ENCODE measurements around the gene CYREN. TPM values are rescaled to one million over a fixed set of nuclear protein-coding genes. Genes with fewer than 3 reads are reported as not detected.
"Not testable (repeated sequence)": the region's sequence is repeated elsewhere in the genome, so short reads cannot be mapped to it uniquely, and the experiment has no call there.

CYREN gene, protein sequence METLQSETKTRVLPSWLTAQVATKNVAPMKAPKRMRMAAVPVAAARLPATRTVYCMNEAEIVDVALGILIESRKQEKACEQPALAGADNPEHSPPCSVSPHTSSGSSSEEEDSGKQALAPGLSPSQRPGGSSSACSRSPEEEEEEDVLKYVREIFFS
- total RNA-seq = 50.1 and 52.9 TPM in 2 replicates

DNA sequence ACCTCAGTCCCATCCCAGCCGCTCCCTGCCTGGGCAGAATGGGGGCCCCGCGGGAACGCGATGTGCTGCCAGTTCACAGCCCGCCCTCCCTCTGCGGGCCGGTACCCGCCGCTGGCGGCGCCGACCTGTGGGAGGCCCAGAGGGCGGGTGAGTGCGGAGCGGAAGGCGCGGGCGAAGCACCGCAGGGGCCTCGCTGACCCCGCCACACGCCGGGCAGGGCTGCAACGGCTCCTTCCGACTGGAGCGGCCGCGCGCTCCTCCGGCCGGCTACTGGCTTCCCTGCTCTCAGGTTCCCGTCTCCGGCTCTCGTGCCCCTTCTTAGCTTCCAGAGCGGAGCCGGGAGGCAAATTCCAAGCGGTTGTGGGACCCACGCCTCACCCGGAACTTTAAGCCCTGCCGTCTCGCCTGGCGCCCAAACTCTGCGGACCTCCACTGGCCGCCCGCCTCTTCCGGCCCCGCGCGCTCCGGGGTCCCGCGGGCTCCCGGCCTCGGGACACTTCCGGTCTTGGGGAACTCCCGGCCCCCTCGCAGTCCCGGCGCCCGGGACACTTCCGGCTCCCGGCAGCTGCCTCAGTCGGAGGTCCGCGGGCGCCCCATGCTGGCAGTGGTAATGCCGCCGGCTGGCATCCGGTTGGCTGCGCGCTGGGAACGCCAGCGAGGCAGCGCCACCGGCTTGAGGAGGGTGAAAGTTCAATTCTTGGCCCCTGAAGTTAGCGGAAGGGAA is at the start of gene CYREN:
Gene CYREN, minus strand, starts transcription at position 434 of the 724 bp plus-strand sequence. CDS start 1,785 bp downstream, outside the sequence.
- Mint-ChIP-seq H3K27me3 (ENCODE audit: low read depth) (no peaks in the 10 kb centered on the region), H3K27ac (peak within 1 kb of the TSS; percentile 95), H3K36me3 (ENCODE audit: low read depth) (peaks cover 44% of the 10 kb centered on the region), H3K9me3 (no peaks in the 10 kb centered on the region), H3K4me1 (ENCODE audit: low read depth) (peaks cover 33% of the 10 kb centered on the region), H3K4me3 (ENCODE audit: low read depth) (peak within 1 kb of the TSS; percentile 95)
- peak; percentile 82 for DNase-seq (ENCODE audit: low spot score)
- intact Hi-C loops (cut with micrococcal nuclease) = loop anchor here (1.0 to 10.0 kb wide), 6 partner anchors 22 to 736 kb away; partner anchors contain the start of genes NUP205, STMP1, TMEM140 and WDR91

DNA sequence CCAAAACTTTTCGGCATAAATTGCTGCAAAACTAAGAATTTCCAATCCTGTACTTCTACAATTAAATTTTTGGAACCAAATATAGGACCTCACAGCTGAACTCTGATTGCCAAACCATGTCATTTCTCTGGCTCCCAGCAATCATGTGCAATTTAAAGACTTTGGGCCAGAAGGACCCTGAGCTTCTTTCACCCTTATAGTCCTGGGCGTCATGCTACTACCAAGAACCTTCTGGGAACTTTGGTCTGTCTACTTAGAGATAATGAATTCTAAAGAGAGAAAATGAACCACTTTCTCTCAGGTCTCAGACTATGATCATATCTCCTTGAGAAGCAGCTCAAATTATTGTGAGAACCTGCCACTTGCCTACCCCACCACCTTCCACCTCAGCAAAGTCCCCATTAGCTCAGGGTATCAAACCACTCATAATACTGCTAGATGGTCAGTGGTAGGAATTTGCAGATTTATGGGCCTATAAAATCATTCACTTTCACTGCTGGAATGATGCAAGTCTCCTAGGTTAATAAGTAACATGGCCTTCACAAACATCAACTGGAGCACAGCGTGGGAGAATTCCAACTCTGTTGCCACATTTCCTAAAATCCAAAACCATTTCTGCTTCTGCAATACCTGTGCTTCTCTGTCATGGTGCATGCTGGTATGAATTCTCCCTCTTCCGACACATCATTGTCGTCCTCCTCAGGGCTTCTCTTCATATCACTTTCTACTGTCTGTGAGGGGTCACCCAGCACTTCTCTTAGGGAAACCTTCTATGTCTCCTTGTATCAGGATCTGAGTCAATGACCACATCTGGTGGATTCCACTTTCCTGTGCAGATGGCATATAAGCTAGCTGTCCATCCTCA is 47.4 kb upstream of the CYREN start:
- Mint-ChIP-seq H3K27ac (no peak overlapping the region), H3K27me3 (ENCODE audit: low read depth) (peaks cover 6% of the 10 kb centered on the region), H3K9me3 (peaks cover 15% of the 10 kb centered on the region), H3K4me3 (ENCODE audit: low read depth) (no peak overlapping the region), H3K4me1 (ENCODE audit: low read depth) (peaks cover 4% of the 10 kb centered on the region), H3K36me3 (ENCODE audit: low read depth) (no peaks in the 10 kb centered on the region)
- DNase-seq (ENCODE audit: low spot score) = no peak
- intact Hi-C loops (cut with micrococcal nuclease) = no loop called here

DNA sequence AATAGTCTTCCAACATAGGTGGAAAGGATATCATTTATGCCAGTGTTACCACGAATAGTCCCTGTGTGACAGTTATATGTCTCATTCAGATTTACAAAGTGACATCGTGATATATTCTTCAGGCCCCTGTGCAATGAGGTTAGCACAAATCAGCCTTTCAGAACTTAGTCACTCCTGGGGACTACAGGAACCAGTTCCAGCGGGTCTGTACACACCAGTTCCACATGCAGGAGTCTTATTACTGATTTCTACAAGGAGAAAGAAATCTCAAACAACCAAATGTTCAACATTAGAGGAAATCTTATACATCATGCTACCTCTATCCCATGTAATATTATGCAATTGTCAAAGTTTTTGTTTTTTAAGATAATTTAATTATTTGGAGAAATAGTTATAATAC is 45.2 kb upstream of the CYREN start:
- Mint-ChIP-seq H3K4me3 (ENCODE audit: low read depth) (no peak overlapping the region), H3K36me3 (ENCODE audit: low read depth) (no peaks in the 10 kb centered on the region), H3K4me1 (ENCODE audit: low read depth) (peaks cover 6% of the 10 kb centered on the region), H3K27me3 (ENCODE audit: low read depth) (peaks cover 6% of the 10 kb centered on the region), H3K9me3 (peaks cover 4% of the 10 kb centered on the region), H3K27ac (no peak overlapping the region)
- intact Hi-C loops (cut with micrococcal nuclease) = no loop called here
- no peak for DNase-seq (ENCODE audit: low spot score)

DNA sequence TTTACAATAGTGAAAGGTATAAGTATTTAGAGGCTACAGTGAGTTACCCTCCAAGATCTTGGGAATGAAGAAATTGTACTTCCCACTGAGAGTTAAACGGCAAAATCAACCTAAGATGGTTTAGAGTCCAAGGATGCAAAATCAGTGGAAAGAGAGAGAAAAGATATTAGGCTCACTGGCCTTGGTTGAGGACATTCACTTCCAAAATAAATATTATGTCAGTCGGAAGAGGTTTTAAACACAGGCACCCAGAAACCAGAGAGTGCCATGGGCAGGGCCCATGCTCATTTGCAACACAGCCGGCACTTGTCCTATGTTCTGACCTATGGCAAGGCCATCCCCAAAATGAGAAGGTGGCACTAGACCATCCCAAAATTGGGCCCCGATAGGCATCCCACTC is 44.7 kb upstream of the CYREN start:
- intact Hi-C loops (cut with micrococcal nuclease) = no loop called here
- Mint-ChIP-seq H3K4me1 (ENCODE audit: low read depth) (peaks cover 10% of the 10 kb centered on the region), H3K27me3 (ENCODE audit: low read depth) (peaks cover 6% of the 10 kb centered on the region), H3K27ac (no peak overlapping the region), H3K9me3 (no peaks in the 10 kb centered on the region), H3K4me3 (ENCODE audit: low read depth) (no peak overlapping the region), H3K36me3 (ENCODE audit: low read depth) (no peaks in the 10 kb centered on the region)
- DNase-seq (ENCODE audit: low spot score) = no peak

DNA sequence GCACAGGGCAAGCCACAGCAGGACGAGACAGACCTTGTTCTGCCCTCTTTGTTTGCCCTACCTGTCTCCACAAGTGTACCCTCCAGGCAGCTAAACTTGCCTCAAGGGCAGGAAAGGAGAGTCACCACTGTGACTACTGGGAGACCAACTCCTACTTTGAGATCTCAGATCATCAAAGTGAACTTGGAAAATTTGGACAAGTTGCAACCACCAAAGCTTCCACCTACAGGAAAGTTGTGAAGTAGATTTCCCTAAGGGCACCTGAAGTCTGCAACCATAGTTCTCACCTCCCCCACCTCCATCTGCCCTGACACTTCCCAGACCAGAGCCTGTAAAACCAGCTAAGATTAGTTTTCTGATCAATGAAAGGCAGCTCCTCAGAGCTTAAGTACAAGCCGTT is 43.3 kb upstream of the CYREN start:
- no peak overlapping the region for H3K27ac Mint-ChIP-seq
- intact Hi-C loops (cut with micrococcal nuclease) = loop anchor here (5.0 kb wide), 2 partner anchors 227 to 763 kb away; partner anchors contain the start of genes AGBL3 and MTPN
- DNase-seq (ENCODE audit: low spot score) = no peak
- no peaks in the 10 kb centered on the region for H3K9me3 Mint-ChIP-seq
- H3K4me1 Mint-ChIP-seq (ENCODE audit: low read depth) = peaks cover 16% of the 10 kb centered on the region
- no peak overlapping the region for H3K4me3 Mint-ChIP-seq (ENCODE audit: low read depth)
- H3K36me3 Mint-ChIP-seq (ENCODE audit: low read depth) = no peaks in the 10 kb centered on the region
- peaks cover 2% of the 10 kb centered on the region for H3K27me3 Mint-ChIP-seq (ENCODE audit: low read depth)

DNA sequence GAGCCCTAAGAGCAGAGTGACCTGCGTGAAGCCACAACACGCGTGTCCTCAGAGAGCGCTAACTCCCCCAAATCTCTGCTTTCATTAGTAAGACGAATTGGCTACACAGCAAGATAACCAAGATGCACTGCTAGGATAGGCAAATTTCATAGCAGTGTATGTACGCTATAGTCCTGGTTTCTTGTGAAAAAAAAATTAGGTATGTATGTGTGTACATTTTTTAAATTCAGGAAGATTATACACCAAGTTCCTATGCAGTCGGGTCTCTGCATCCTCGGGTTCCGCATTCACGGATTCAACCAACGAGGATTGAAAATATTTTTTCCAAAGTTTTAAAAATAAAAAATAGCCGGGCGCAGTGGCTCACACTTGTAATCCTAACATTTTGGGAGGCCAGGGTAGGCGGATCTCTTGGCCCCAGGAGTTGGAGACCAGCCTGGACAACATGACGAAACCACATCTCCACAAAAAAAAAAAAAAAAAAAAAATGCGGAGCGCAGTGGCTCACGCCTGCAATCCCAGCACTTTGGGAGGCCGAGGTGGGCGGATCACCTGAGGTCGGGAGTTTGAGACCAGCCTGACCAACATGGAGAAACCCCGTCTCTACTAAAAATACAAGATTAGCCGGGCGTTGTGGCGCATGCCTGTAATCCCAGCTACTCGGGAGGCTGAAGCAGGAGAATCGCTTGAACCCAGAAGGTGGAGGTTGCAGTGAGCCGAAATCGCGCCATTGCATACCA is 41.6 kb upstream of the CYREN start:
- Mint-ChIP-seq H3K4me3 (ENCODE audit: low read depth) (peak overlapping the region; percentile 95), H3K27ac (peak overlapping the region; percentile 76), H3K4me1 (ENCODE audit: low read depth) (peaks cover 28% of the 10 kb centered on the region)
- intact Hi-C loops (cut with micrococcal nuclease) = loop anchor here (1.0 to 5.0 kb wide), 5 partner anchors 41 to 765 kb away; partner anchors contain the start of genes AGBL3, CNOT4, CYREN and MTPN
- not testable (repeated sequence) for H3K9me3 Mint-ChIP-seq; H3K36me3 Mint-ChIP-seq (ENCODE audit: low read depth); DNase-seq (ENCODE audit: low spot score); H3K27me3 Mint-ChIP-seq (ENCODE audit: low read depth)

DNA sequence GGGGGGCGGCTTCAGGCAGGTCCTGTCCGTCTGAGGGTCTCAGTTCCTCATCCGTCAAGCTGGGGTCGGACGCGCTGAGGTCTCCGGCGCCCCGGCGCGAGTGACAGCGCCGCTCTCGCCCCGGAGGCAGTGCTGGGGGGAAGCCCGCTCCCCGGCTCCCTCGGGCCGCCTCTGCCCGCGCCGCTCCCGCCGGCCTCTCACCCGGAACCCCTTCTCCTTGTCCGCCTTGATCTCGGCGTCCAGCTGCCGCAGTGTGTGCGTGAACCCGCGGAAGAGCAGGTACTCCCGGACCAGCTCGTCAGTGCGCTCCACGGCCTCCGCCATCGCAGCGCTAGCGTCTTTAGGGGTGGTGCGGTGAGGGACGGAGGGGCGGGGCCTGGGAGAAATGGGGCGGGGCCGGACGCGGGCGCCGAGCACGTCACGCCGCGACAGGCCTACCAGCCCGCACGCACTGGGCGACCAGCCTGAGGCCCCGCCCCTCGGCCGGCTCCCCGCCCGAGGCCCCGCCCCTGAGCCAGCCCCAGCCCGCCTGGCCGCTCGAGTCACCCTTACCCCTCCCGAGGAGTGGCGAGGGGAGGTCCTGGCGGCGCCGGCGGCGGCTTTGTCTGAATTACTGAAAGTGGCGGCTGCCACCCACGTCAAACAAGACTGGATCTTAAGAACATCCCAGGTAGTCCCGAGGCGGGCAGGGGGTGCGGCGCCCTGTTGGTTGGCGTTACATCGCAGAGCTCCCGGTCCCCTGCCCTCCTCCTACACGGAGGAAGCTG is 40.9 kb upstream of the CYREN start, which contains the start of gene WDR91:
Gene WDR91, minus strand, starts transcription at position 348 of the 767 bp plus-strand sequence. Its CDS starts 24 bp downstream, at position 324.
- H3K9me3 Mint-ChIP-seq = no peaks in the 10 kb centered on the region
- peak; percentile 86 for DNase-seq (ENCODE audit: low spot score)
- H3K4me3 Mint-ChIP-seq (ENCODE audit: low read depth) = peak within 1 kb of the TSS; percentile 95
- H3K36me3 Mint-ChIP-seq (ENCODE audit: low read depth) = peaks cover 5% of the 10 kb centered on the region
- intact Hi-C loops (cut with micrococcal nuclease) = loop anchor here (1.0 to 5.0 kb wide), 5 partner anchors 41 to 766 kb away; partner anchors contain the start of genes AGBL3, CNOT4, CYREN and MTPN
- H3K4me1 Mint-ChIP-seq (ENCODE audit: low read depth) = peaks cover 32% of the 10 kb centered on the region
- peak within 1 kb of the TSS; percentile 96 for H3K27ac Mint-ChIP-seq
- H3K27me3 Mint-ChIP-seq (ENCODE audit: low read depth) = no peaks in the 10 kb centered on the region

DNA sequence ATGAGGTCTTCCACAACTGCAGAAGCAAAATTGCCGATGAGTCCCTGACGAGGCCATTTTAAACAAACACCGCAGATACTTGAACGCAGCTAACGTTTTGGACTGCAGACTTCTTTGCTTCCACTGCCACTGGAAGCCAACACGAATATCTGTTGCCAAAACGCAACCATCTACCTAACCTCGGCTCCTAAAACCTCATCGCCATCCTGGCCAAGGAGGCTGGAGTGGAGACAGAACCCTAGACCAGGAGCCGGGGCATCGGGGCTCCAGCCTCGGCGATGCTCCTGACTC is 40.3 kb upstream of the CYREN start:
- intact Hi-C loops (cut with micrococcal nuclease) = loop anchor here (1.0 to 5.0 kb wide), 5 partner anchors 40 to 766 kb away; partner anchors contain the start of genes AGBL3, CNOT4, CYREN and MTPN
- Mint-ChIP-seq H3K4me1 (ENCODE audit: low read depth) (peaks cover 34% of the 10 kb centered on the region), H3K27me3 (ENCODE audit: low read depth) (no peaks in the 10 kb centered on the region), H3K4me3 (ENCODE audit: low read depth) (peak overlapping the region; percentile 95), H3K36me3 (ENCODE audit: low read depth) (peaks cover 7% of the 10 kb centered on the region), H3K9me3 (no peaks in the 10 kb centered on the region), H3K27ac (peak overlapping the region; percentile 96)
- DNase-seq (ENCODE audit: low spot score) = peak; percentile 14

DNA sequence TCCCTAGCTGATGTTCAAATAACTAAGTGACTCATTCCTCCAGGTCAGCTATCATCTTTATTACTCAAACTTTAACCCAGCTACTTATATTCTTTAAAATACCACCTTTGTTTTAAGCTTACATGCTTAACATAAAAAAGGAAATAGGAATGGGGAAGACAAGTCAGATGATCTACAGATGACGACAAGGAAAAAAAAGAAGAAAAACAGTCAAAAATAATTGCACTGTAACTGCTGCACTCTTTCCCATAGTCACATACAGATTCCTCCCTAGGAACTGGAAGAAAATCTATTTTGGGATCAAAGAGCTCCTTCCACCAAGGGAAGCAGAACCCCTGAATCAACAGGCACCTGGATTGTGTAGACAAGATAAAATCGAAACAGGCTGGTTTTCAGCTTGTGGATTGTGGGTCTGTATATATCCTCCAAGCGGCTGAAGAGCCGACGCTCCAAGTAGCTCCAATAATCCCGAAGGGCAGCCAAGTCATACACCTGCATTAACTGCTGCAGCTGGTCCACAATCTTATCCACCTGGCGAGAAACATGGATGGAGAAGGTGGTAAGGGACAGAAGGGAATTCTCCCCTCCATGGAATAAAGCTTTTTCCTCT is 38.8 kb upstream of the CYREN start:
- H3K36me3 Mint-ChIP-seq (ENCODE audit: low read depth) = peaks cover 11% of the 10 kb centered on the region
- H3K4me3 Mint-ChIP-seq (ENCODE audit: low read depth) = peak overlapping the region; percentile 10
- no peaks in the 10 kb centered on the region for H3K9me3 Mint-ChIP-seq
- intact Hi-C loops (cut with micrococcal nuclease) = no loop called here
- no peaks in the 10 kb centered on the region for H3K27me3 Mint-ChIP-seq (ENCODE audit: low read depth)
- DNase-seq (ENCODE audit: low spot score) = no peak
- H3K4me1 Mint-ChIP-seq (ENCODE audit: low read depth) = peaks cover 34% of the 10 kb centered on the region
- H3K27ac Mint-ChIP-seq = no peak overlapping the region

DNA sequence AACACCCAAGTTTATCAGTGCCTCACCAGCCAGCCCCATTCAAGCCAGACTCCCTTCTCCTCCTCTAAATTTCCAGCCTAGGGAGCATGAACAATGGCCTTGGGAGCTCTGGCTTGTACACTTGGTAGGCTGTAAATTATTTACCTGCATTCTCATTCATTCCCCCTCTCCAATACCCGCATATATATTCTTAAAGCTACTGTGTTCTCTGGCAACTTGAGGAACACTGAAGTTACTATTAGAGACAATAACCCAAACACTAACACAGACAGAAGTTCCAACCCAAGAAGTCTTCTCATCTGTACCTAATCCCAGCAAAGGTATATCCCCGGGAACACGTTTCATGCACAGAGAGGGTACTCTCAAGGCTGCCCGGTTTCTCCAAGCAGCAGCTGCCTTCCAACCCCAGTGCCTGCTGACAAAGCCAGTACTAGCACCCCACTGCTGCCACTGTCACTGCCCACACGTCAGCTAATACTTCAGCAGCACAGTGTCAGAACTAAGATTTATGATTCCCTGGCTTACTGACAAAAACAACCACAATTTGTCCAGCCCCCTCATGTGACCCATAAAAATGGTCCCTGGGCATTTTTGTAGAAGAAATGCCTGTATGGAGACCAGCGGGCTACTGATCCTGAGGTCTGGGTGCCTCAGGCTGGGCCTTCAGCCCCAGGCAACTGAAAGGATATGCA is 37.7 kb upstream of the CYREN start:
- no peaks in the 10 kb centered on the region for H3K9me3 Mint-ChIP-seq
- H3K4me1 Mint-ChIP-seq (ENCODE audit: low read depth) = peaks cover 41% of the 10 kb centered on the region
- intact Hi-C loops (cut with micrococcal nuclease) = no loop called here
- H3K27me3 Mint-ChIP-seq (ENCODE audit: low read depth) = no peaks in the 10 kb centered on the region
- H3K36me3 Mint-ChIP-seq (ENCODE audit: low read depth) = peaks cover 21% of the 10 kb centered on the region
- DNase-seq (ENCODE audit: low spot score) = no peak
- H3K27ac Mint-ChIP-seq = no peak overlapping the region
- no peak overlapping the region for H3K4me3 Mint-ChIP-seq (ENCODE audit: low read depth)

Data from activated T-helper 2 cell treated with anti-CD3 and anti-CD28 coated beads, Interferon-gamma antibody, Interleukin-2, Interleukin-4, amounts not matched to agents 10 μg/mL and 5 μg/mL and 100 μg/mL, durations not matched to agents 14 hours and 24 hours and 36 hours (primary cell).